ENCODE data around the gene SDSL. TPM values are rescaled to one million over a fixed set of nuclear protein-coding genes. Genes with fewer than 3 reads are reported as not detected.

The SDSL gene
- total RNA-seq, 1 donor from 2014 or later, result 13.3 TPM

GRCh38 chr12:113435367-113435766, 13.2 kb downstream of the SDSL start:
- no peaks in the 10 kb centered on the region for H3K4me1 ChIP-seq
- peaks cover 7% of the 10 kb centered on the region for H3K27me3 ChIP-seq (ENCODE audit: low read depth)
- intact Hi-C loops (cut with micrococcal nuclease), result no loop called here
- H3K27ac ChIP-seq (replicated peaks), result no peak overlapping the region
- no peak overlapping the region for H3K4me3 ChIP-seq
- DNase-seq, result no peak
- H3K9me3 ChIP-seq (replicated peaks), result no peaks in the 10 kb centered on the region
- TF ChIP-seq CTCF (IDR thresholded peaks at IDR 0.05; ENCODE audit: borderline replicate concordance), result no peak
- no peaks in the 10 kb centered on the region for H3K36me3 ChIP-seq

- Histone ChIP-seq H3K9me3 (replicated peaks) (no peaks in the 10 kb centered on the region), H3K4me3 (no peak overlapping the region), H3K4me1 (no peaks in the 10 kb centered on the region), H3K27me3 (ENCODE audit: low read depth) (peaks cover 19% of the 10 kb centered on the region), H3K27ac (replicated peaks) (no peak overlapping the region), H3K36me3 (no peaks in the 10 kb centered on the region)
- no peak for TF ChIP-seq CTCF (IDR thresholded peaks at IDR 0.05; ENCODE audit: borderline replicate concordance)
- intact Hi-C loops (cut with micrococcal nuclease), result no loop called here
- DNase-seq, result no peak
Measured at GRCh38 chr12:113436586-113436985, 14.4 kb downstream of the SDSL start.

GRCh38 chr12:113436993-113437728, 15.0 kb downstream of the SDSL start:
- H3K36me3 ChIP-seq, result no peaks in the 10 kb centered on the region
- H3K27ac ChIP-seq (replicated peaks), result no peak overlapping the region
- no peak for TF ChIP-seq CTCF (IDR thresholded peaks at IDR 0.05; ENCODE audit: borderline replicate concordance)
- intact Hi-C loops (cut with micrococcal nuclease), result no loop called here
- H3K9me3 ChIP-seq (replicated peaks), result no peaks in the 10 kb centered on the region
- no peaks in the 10 kb centered on the region for H3K4me1 ChIP-seq
- DNase-seq, result no peak
- H3K4me3 ChIP-seq, result no peak overlapping the region
- peaks cover 25% of the 10 kb centered on the region for H3K27me3 ChIP-seq (ENCODE audit: low read depth)

DNA sequence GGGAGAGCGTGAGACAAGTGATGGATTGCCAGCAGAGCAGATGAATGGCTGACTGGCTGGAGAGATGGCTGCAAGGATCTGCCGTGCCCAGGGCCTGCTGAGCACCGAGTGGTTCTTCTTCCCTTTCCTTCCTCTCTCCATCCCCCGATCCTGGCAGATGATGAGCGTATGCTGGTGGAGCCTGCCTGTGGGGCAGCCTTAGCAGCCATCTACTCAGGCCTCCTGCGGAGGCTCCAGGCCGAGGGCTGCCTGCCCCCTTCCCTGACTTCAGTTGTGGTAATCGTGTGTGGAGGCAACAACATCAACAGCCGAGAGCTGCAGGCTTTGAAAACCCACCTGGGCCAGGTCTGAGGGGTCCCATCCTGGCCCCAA, 15.5 kb downstream of the SDSL start:
- peaks cover 31% of the 10 kb centered on the region for H3K27me3 ChIP-seq (ENCODE audit: low read depth)
- no peaks in the 10 kb centered on the region for H3K9me3 ChIP-seq (replicated peaks)
- DNase-seq, result no peak
- TF ChIP-seq CTCF (IDR thresholded peaks at IDR 0.05; ENCODE audit: borderline replicate concordance), result no peak
- intact Hi-C loops (cut with micrococcal nuclease), result no loop called here
- H3K27ac ChIP-seq (replicated peaks), result no peak overlapping the region
- H3K36me3 ChIP-seq, result no peaks in the 10 kb centered on the region
- no peaks in the 10 kb centered on the region for H3K4me1 ChIP-seq
- no peak overlapping the region for H3K4me3 ChIP-seq

GRCh38 chr12:113438523-113439300, 16.5 kb downstream of the SDSL start:
- TF ChIP-seq CTCF (IDR thresholded peaks at IDR 0.05; ENCODE audit: borderline replicate concordance), result no peak
- no peaks in the 10 kb centered on the region for H3K4me1 ChIP-seq
- no peak overlapping the region for H3K27ac ChIP-seq (replicated peaks)
- intact Hi-C loops (cut with micrococcal nuclease), result no loop called here
- no peak overlapping the region for H3K4me3 ChIP-seq
- no peaks in the 10 kb centered on the region for H3K36me3 ChIP-seq
- DNase-seq, result no peak
- H3K27me3 ChIP-seq (ENCODE audit: low read depth), result peaks cover 41% of the 10 kb centered on the region
- no peaks in the 10 kb centered on the region for H3K9me3 ChIP-seq (replicated peaks)
